ENCODE data around the gene RLIM. TPM values are rescaled to one million over a fixed set of nuclear protein-coding genes. Genes with fewer than 3 reads are reported as not detected.

The RLIM gene
- total RNA-seq, 1 donor from 2014 or later, result 37.5 TPM

- Mint-ChIP-seq H3K27ac (ENCODE audit: unreplicated experiment) (no peak overlapping the region), H3K36me3 (ENCODE audit: low read depth, unreplicated experiment) (peaks cover 22% of the 10 kb centered on the region), H3K4me3 (ENCODE audit: unreplicated experiment) (no peak overlapping the region), H3K4me1 (ENCODE audit: unreplicated experiment) (no peaks in the 10 kb centered on the region), H3K9me3 (ENCODE audit: unreplicated experiment) (no peaks in the 10 kb centered on the region), H3K27me3 (ENCODE audit: unreplicated experiment) (peaks cover 2% of the 10 kb centered on the region)
- DNase-seq (ENCODE audit: low spot score), result no peak
- no peak for TF ChIP-seq CTCF (IDR thresholded peaks at IDR 0.05; ENCODE audit: unreplicated experiment)
These were observed 20.8 kb downstream of the RLIM start for GRCh38 chrX:74593593-74593992.

- Mint-ChIP-seq H3K4me3 (ENCODE audit: unreplicated experiment) (no peak overlapping the region), H3K27ac (ENCODE audit: unreplicated experiment) (no peak overlapping the region), H3K27me3 (ENCODE audit: unreplicated experiment) (no peaks in the 10 kb centered on the region), H3K9me3 (ENCODE audit: unreplicated experiment) (no peaks in the 10 kb centered on the region), H3K36me3 (ENCODE audit: low read depth, unreplicated experiment) (peaks cover 4% of the 10 kb centered on the region), H3K4me1 (ENCODE audit: unreplicated experiment) (no peaks in the 10 kb centered on the region)
- no peak for DNase-seq (ENCODE audit: low spot score)
- no peak for TF ChIP-seq CTCF (IDR thresholded peaks at IDR 0.05; ENCODE audit: unreplicated experiment)
These were observed 28.7 kb downstream of the RLIM start for GRCh38 chrX:74585766-74586165.

- Mint-ChIP-seq H3K4me3 (ENCODE audit: unreplicated experiment) (no peak overlapping the region), H3K9me3 (ENCODE audit: unreplicated experiment) (no peaks in the 10 kb centered on the region), H3K27ac (ENCODE audit: unreplicated experiment) (no peak overlapping the region), H3K27me3 (ENCODE audit: unreplicated experiment) (no peaks in the 10 kb centered on the region), H3K4me1 (ENCODE audit: unreplicated experiment) (no peaks in the 10 kb centered on the region), H3K36me3 (ENCODE audit: low read depth, unreplicated experiment) (no peaks in the 10 kb centered on the region)
- no peak for TF ChIP-seq CTCF (IDR thresholded peaks at IDR 0.05; ENCODE audit: unreplicated experiment)
- no peak for DNase-seq (ENCODE audit: low spot score)
These were observed 34.7 kb downstream of the RLIM start for GRCh38 chrX:74579597-74580198.

- Mint-ChIP-seq H3K4me3 (ENCODE audit: unreplicated experiment) (no peak overlapping the region), H3K4me1 (ENCODE audit: unreplicated experiment) (no peaks in the 10 kb centered on the region), H3K27ac (ENCODE audit: unreplicated experiment) (no peak overlapping the region), H3K27me3 (ENCODE audit: unreplicated experiment) (no peaks in the 10 kb centered on the region), H3K9me3 (ENCODE audit: unreplicated experiment) (no peaks in the 10 kb centered on the region), H3K36me3 (ENCODE audit: low read depth, unreplicated experiment) (no peaks in the 10 kb centered on the region)
- no peak for DNase-seq (ENCODE audit: low spot score)
- TF ChIP-seq CTCF (IDR thresholded peaks at IDR 0.05; ENCODE audit: unreplicated experiment), result no peak
These were observed 36.3 kb downstream of the RLIM start for GRCh38 chrX:74578137-74578536.

- no peaks in the 10 kb centered on the region for H3K9me3 Mint-ChIP-seq (ENCODE audit: unreplicated experiment)
- no peaks in the 10 kb centered on the region for H3K4me1 Mint-ChIP-seq (ENCODE audit: unreplicated experiment)
These were observed 57.0 kb downstream of the RLIM start for GRCh38 chrX:74557378-74557777.

More at GRCh38 chrX:74557378-74557777, 57.0 kb downstream of the RLIM start:
- H3K27ac Mint-ChIP-seq (ENCODE audit: unreplicated experiment), result no peak overlapping the region
- H3K27me3 Mint-ChIP-seq (ENCODE audit: unreplicated experiment), result no peaks in the 10 kb centered on the region
- TF ChIP-seq CTCF (IDR thresholded peaks at IDR 0.05; ENCODE audit: unreplicated experiment), result no peak
- no peak overlapping the region for H3K4me3 Mint-ChIP-seq (ENCODE audit: unreplicated experiment)
- no peak for DNase-seq (ENCODE audit: low spot score)
- no peaks in the 10 kb centered on the region for H3K36me3 Mint-ChIP-seq (ENCODE audit: low read depth, unreplicated experiment)

Data from endothelial cell (in vitro differentiated cells).